Measurements from ENCODE around the gene URI1.

Gene URI1, protein sequence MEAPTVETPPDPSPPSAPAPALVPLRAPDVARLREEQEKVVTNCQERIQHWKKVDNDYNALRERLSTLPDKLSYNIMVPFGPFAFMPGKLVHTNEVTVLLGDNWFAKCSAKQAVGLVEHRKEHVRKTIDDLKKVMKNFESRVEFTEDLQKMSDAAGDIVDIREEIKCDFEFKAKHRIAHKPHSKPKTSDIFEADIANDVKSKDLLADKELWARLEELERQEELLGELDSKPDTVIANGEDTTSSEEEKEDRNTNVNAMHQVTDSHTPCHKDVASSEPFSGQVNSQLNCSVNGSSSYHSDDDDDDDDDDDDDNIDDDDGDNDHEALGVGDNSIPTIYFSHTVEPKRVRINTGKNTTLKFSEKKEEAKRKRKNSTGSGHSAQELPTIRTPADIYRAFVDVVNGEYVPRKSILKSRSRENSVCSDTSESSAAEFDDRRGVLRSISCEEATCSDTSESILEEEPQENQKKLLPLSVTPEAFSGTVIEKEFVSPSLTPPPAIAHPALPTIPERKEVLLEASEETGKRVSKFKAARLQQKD

GRCh38 chr19:29941828-29942403 lies at the start of gene URI1:
Gene URI1 (plus strand): TSS chr19:29942239. CDS start chr19:29942548, 309 bp downstream.
- TF ChIP-seq CTCF (IDR thresholded peaks at IDR 0.05) (no peak), ZFX (IDR thresholded peaks at IDR 0.05; ENCODE audit: borderline replicate concordance) (no peak)
- H3K27ac ChIP-seq: peak within 1 kb of the TSS; percentile 69

- H3K27ac ChIP-seq: no peak overlapping the region
- no peak for TF ChIP-seq ZFX (IDR thresholded peaks at IDR 0.05; ENCODE audit: borderline replicate concordance)
- no peak for TF ChIP-seq CTCF (IDR thresholded peaks at IDR 0.05)
Observed at GRCh38 chr19:29893606-29894284, 48.3 kb upstream of the URI1 start.

DNA sequence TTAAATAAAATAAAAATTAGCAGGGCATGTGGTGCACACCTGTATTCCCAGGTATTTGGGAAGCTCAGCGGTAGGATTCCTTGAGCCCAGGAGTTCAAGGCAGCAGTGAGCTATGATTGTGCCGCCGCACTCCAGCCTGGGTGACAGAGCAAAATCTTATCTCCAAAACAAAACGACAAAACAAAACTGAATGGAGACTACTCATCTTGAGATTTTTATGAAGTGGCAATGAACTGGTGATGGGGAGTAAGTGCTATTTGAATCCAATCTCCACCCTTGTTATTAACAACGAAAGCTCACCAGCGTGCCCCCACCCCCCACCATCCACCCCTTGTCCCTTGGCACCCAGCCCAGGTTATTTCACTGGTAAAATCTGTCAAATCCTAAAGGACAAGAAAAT lies 45.2 kb upstream of the URI1 start:
- no peak for TF ChIP-seq CTCF (IDR thresholded peaks at IDR 0.05)
- no peak for TF ChIP-seq ZFX (IDR thresholded peaks at IDR 0.05; ENCODE audit: borderline replicate concordance)
- H3K27ac ChIP-seq: no peak overlapping the region

DNA sequence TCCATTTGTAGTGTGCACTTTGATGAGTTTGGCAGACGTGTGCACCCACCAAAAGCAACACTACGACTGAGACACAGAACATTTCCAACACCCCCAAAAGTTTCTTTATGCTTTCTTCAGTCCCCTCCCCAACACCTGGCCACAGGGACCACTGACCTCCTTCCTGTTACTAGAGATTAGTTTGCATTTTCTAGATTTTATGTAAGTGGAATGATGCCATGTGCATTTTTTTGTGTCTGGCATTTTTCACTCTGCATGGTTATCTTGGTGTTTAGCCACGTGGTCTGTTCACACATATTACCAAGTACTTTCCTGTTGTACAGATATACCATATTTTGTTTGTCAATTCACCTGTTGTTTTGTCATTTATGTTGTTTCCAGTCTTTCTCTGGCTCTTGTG lies 44.6 kb upstream of the URI1 start:
- H3K27ac ChIP-seq: no peak overlapping the region
- no peak for TF ChIP-seq CTCF (IDR thresholded peaks at IDR 0.05)
- no peak for TF ChIP-seq ZFX (IDR thresholded peaks at IDR 0.05; ENCODE audit: borderline replicate concordance)

DNA sequence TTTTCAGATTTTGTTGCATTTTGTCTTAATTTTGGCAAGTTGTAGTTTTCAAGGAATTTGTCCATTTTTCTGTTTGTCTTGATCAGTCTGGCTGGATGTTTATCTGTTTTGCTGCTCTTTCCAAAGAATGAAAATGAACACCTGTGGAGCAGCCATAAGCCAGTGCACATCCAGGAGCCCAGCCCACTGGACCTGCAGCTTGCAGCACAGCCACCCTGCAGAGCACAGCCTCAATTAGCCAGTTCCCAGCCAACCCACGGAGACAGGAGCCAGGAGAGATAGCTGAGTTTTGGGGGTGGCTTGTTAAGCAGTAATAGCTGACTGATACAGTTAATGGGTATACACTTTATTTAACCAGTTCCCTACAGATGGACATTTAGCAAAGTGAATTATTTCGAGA lies 38.0 kb upstream of the URI1 start:
- H3K27ac ChIP-seq: no peak overlapping the region
- TF ChIP-seq ZFX (IDR thresholded peaks at IDR 0.05; ENCODE audit: borderline replicate concordance) (no peak), CTCF (IDR thresholded peaks at IDR 0.05) (no peak)

- TF ChIP-seq ZFX (IDR thresholded peaks at IDR 0.05; ENCODE audit: borderline replicate concordance) (no peak), CTCF (IDR thresholded peaks at IDR 0.05) (no peak)
- H3K27ac ChIP-seq: no peak overlapping the region
Observed at GRCh38 chr19:29908963-29909944, 32.8 kb upstream of the URI1 start.
